ENCODE results near the gene SPRING1. TPM values are rescaled to one million over a fixed set of nuclear protein-coding genes. Genes with fewer than 3 reads are reported as not detected.

Gene SPRING1
- total and polyA plus RNA-seq, 2 of the 13 experiments (the other 11 are each of a cell fraction or from before 2014, with no cell fraction given), result 20.0 to 51.8 TPM

DNA sequence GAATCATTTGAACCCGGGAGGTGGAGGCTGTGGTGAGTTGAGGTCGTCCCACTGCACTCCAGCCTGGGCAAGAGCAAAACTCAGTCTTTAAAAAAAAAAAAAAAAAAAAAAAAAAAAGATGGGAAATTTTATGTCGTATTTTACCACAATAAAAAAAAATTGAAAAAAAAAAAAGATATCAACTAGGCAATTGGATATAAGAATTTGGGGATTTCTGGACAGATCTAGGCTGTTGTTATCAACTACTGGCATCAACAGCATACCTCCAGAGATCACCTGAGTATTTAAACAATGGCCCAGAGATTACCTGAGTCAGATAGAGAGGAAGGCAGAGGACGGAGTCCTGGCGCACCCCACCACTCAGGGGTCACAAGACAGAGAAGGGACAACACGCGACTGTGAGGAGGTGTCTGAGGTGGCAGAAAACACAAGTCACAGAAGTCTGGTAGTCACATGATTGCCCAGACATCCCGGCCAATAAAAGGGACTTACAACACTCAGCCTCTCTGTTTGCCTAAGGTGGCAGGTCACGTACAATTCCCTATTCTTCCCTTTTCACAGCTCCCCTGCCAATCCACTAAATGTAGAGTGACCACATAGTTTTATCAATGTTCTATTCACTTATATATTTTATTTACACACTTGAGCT, 1.8 kb downstream of the SPRING1 start (continued):
- TF ChIP-seq, protein P1, sequence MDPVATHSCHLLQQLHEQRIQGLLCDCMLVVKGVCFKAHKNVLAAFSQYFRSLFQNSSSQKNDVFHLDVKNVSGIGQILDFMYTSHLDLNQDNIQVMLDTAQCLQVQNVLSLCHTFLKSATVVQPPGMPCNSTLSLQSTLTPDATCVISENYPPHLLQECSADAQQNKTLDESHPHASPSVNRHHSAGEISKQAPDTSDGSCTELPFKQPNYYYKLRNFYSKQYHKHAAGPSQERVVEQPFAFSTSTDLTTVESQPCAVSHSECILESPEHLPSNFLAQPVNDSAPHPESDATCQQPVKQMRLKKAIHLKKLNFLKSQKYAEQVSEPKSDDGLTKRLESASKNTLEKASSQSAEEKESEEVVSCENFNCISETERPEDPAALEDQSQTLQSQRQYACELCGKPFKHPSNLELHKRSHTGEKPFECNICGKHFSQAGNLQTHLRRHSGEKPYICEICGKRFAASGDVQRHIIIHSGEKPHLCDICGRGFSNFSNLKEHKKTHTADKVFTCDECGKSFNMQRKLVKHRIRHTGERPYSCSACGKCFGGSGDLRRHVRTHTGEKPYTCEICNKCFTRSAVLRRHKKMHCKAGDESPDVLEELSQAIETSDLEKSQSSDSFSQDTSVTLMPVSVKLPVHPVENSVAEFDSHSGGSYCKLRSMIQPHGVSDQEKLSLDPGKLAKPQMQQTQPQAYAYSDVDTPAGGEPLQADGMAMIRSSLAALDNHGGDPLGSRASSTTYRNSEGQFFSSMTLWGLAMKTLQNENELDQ (CRISPR knock-in tag; IDR thresholded peaks at IDR 0.05; ENCODE audit: borderline replicate concordance), result no peak
- 0 out of 2 replicates have a peak, but pooled peaks have one; percentile 42 for TF ChIP-seq ZSCAN9 (CRISPR knock-in tag; IDR thresholded peaks at IDR 0.05; ENCODE audit: borderline replicate concordance)
- TF ChIP-seq MIER3 (CRISPR knock-in tag; IDR thresholded peaks at IDR 0.05; ENCODE audit: borderline replicate concordance), result peak; percentile 33; the same call in 1 of the 2 replicates
- TF ChIP-seq ASH2L (IDR thresholded peaks at IDR 0.05; ENCODE audit: insufficient read length, low read depth, low read length), result peak; percentile 8
- peak; percentile 55 for TF ChIP-seq SAP130 (CRISPR knock-in tag; IDR thresholded peaks at IDR 0.05; ENCODE audit: low read depth)
- no peak for TF ChIP-seq TSC22D2 (CRISPR knock-in tag; IDR thresholded peaks at IDR 0.05; ENCODE audit: borderline replicate concordance)
- TF ChIP-seq RBAK (CRISPR knock-in tag; IDR thresholded peaks at IDR 0.05), result no peak
- peak; percentile 50; the same call in 1 of the 2 replicates for TF ChIP-seq CEBPG (CRISPR knock-in tag; IDR thresholded peaks at IDR 0.05)
- no peak for TF ChIP-seq ZNF513 (CRISPR knock-in tag; conservative IDR thresholded peaks at IDR 0.05)
- no peak for TF ChIP-seq ZNF136 (CRISPR knock-in tag; IDR thresholded peaks at IDR 0.05; ENCODE audit: low read depth)
- TF ChIP-seq BHLHE40 (IDR thresholded peaks at IDR 0.05; ENCODE audit: low read length), result 0 out of 2 replicates have a peak, but pooled peaks have one; percentile 29
- TF ChIP-seq FOXK1 (CRISPR knock-in tag; IDR thresholded peaks at IDR 0.05; ENCODE audit: borderline replicate concordance, low read depth), result peak; percentile 28; the same call in 1 of the 2 replicates
- no peak for TF ChIP-seq ZZZ3 (CRISPR knock-in tag; IDR thresholded peaks at IDR 0.05; ENCODE audit: borderline replicate concordance)
- TF ChIP-seq, protein P2, sequence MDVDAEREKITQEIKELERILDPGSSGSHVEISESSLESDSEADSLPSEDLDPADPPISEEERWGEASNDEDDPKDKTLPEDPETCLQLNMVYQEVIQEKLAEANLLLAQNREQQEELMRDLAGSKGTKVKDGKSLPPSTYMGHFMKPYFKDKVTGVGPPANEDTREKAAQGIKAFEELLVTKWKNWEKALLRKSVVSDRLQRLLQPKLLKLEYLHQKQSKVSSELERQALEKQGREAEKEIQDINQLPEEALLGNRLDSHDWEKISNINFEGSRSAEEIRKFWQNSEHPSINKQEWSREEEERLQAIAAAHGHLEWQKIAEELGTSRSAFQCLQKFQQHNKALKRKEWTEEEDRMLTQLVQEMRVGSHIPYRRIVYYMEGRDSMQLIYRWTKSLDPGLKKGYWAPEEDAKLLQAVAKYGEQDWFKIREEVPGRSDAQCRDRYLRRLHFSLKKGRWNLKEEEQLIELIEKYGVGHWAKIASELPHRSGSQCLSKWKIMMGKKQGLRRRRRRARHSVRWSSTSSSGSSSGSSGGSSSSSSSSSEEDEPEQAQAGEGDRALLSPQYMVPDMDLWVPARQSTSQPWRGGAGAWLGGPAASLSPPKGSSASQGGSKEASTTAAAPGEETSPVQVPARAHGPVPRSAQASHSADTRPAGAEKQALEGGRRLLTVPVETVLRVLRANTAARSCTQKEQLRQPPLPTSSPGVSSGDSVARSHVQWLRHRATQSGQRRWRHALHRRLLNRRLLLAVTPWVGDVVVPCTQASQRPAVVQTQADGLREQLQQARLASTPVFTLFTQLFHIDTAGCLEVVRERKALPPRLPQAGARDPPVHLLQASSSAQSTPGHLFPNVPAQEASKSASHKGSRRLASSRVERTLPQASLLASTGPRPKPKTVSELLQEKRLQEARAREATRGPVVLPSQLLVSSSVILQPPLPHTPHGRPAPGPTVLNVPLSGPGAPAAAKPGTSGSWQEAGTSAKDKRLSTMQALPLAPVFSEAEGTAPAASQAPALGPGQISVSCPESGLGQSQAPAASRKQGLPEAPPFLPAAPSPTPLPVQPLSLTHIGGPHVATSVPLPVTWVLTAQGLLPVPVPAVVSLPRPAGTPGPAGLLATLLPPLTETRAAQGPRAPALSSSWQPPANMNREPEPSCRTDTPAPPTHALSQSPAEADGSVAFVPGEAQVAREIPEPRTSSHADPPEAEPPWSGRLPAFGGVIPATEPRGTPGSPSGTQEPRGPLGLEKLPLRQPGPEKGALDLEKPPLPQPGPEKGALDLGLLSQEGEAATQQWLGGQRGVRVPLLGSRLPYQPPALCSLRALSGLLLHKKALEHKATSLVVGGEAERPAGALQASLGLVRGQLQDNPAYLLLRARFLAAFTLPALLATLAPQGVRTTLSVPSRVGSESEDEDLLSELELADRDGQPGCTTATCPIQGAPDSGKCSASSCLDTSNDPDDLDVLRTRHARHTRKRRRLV (CRISPR knock-in tag; IDR thresholded peaks at IDR 0.05), result no peak
- TF ChIP-seq ZNF577 (CRISPR knock-in tag; IDR thresholded peaks at IDR 0.05; ENCODE audit: borderline replicate concordance, low read depth), result no peak
- peak; percentile 72 for TF ChIP-seq GATAD2A (CRISPR knock-in tag; IDR thresholded peaks at IDR 0.05)
- TF ChIP-seq ZNF816 (CRISPR knock-in tag; IDR thresholded peaks at IDR 0.05; ENCODE audit: borderline replicate concordance), result no peak
- TF ChIP-seq NCOR1 (IDR thresholded peaks at IDR 0.05; ENCODE audit: borderline replicate concordance, low read length), result 0 out of 2 replicates have a peak, but pooled peaks have one; percentile 30
- TF ChIP-seq HNRNPL (IDR thresholded peaks at IDR 0.05; ENCODE audit: low read depth, low read length), result no peak
- no peak for TF ChIP-seq KDM6A (CRISPR knock-in tag; IDR thresholded peaks at IDR 0.05; ENCODE audit: low read depth)

All from HepG2 (cell line).